ENCODE results near the gene UTP14A.

The UTP14A gene

GRCh38 chrX:129940721-129941120 lies 34.8 kb downstream of the UTP14A start:
- Histone ChIP-seq H4K20me1 (ENCODE audit: insufficient read depth, low read length) (no peaks in the 10 kb centered on the region), H3K4me3 (ENCODE audit: low read depth, low read length, poor library complexity, severe bottlenecking) (no peak overlapping the region), H3K9ac (ENCODE audit: low read length) (no peak overlapping the region), H3K4me1 (ENCODE audit: insufficient read depth, low read length, severe bottlenecking) (no peaks in the 10 kb centered on the region), H3K4me2 (ENCODE audit: low read length) (no peak overlapping the region), H3F3A (ENCODE audit: insufficient read depth, low read length) (no peaks in the 10 kb centered on the region), H3K79me2 (ENCODE audit: insufficient read depth, low read length) (no peaks in the 10 kb centered on the region), H3K27me3 (ENCODE audit: insufficient read depth, low read length) (no peaks in the 10 kb centered on the region), H3K9me2 (ENCODE audit: low read depth, low read length) (no peaks in the 10 kb centered on the region), H3K36me3 (ENCODE audit: insufficient read depth, low read length) (no peaks in the 10 kb centered on the region), H3K27ac (ENCODE audit: low read depth, low read length, poor library complexity, severe bottlenecking) (no peak overlapping the region), H3K9me3 (ENCODE audit: low read length) (no peaks in the 10 kb centered on the region), H2AFZ (ENCODE audit: low read length) (no peak overlapping the region)
- TF ChIP-seq EZH2 (IDR thresholded peaks at IDR 0.05; ENCODE audit: borderline replicate concordance, low read length), result no peak
- no peak for TF ChIP-seq CTCF (IDR thresholded peaks at IDR 0.05; ENCODE audit: low read length)

- H3K4me2 ChIP-seq (ENCODE audit: low read length), result no peak overlapping the region
- no peak overlapping the region for H3K27ac ChIP-seq (ENCODE audit: low read depth, low read length, poor library complexity, severe bottlenecking)
- no peak overlapping the region for H3K9ac ChIP-seq (ENCODE audit: low read length)
- no peaks in the 10 kb centered on the region for H3K27me3 ChIP-seq (ENCODE audit: insufficient read depth, low read length)
- TF ChIP-seq CTCF (IDR thresholded peaks at IDR 0.05; ENCODE audit: low read length), result no peak
- no peak for TF ChIP-seq EZH2 (IDR thresholded peaks at IDR 0.05; ENCODE audit: borderline replicate concordance, low read length)
- H2AFZ ChIP-seq (ENCODE audit: low read length), result no peak overlapping the region
- H3K4me1 ChIP-seq (ENCODE audit: insufficient read depth, low read length, severe bottlenecking), result no peaks in the 10 kb centered on the region
- H3F3A ChIP-seq (ENCODE audit: insufficient read depth, low read length), result no peaks in the 10 kb centered on the region
- H3K9me3 ChIP-seq (ENCODE audit: low read length), result no peaks in the 10 kb centered on the region
- H4K20me1 ChIP-seq (ENCODE audit: insufficient read depth, low read length), result no peaks in the 10 kb centered on the region
- H3K79me2 ChIP-seq (ENCODE audit: insufficient read depth, low read length), result no peaks in the 10 kb centered on the region
- H3K36me3 ChIP-seq (ENCODE audit: insufficient read depth, low read length), result no peaks in the 10 kb centered on the region
- no peak overlapping the region for H3K4me3 ChIP-seq (ENCODE audit: low read depth, low read length, poor library complexity, severe bottlenecking)
- no peaks in the 10 kb centered on the region for H3K9me2 ChIP-seq (ENCODE audit: low read depth, low read length)
These were observed 39.2 kb downstream of the UTP14A start for GRCh38 chrX:129945131-129945530.

- no peaks in the 10 kb centered on the region for H4K20me1 ChIP-seq (ENCODE audit: insufficient read depth, low read length)
- no peaks in the 10 kb centered on the region for H3K27me3 ChIP-seq (ENCODE audit: insufficient read depth, low read length)
- no peak overlapping the region for H3K27ac ChIP-seq (ENCODE audit: low read depth, low read length, poor library complexity, severe bottlenecking)
- H3K4me1 ChIP-seq (ENCODE audit: insufficient read depth, low read length, severe bottlenecking), result peaks cover 18% of the 10 kb centered on the region
- TF ChIP-seq EZH2 (IDR thresholded peaks at IDR 0.05; ENCODE audit: borderline replicate concordance, low read length), result no peak
- no peak for TF ChIP-seq CTCF (IDR thresholded peaks at IDR 0.05; ENCODE audit: low read length)
- peak overlapping the region; percentile 68 for H3K4me2 ChIP-seq (ENCODE audit: low read length)
- no peak overlapping the region for H2AFZ ChIP-seq (ENCODE audit: low read length)
- H3K4me3 ChIP-seq (ENCODE audit: low read depth, low read length, poor library complexity, severe bottlenecking), result peak overlapping the region; percentile 58
- peak overlapping the region; percentile 52; the same call in 1 of the 2 replicates for H3K9ac ChIP-seq (ENCODE audit: low read length)
- no peaks in the 10 kb centered on the region for H3K9me3 ChIP-seq (ENCODE audit: low read length)
- no peaks in the 10 kb centered on the region for H3K79me2 ChIP-seq (ENCODE audit: insufficient read depth, low read length)
- H3F3A ChIP-seq (ENCODE audit: insufficient read depth, low read length), result no peaks in the 10 kb centered on the region
- no peaks in the 10 kb centered on the region for H3K36me3 ChIP-seq (ENCODE audit: insufficient read depth, low read length)
- H3K9me2 ChIP-seq (ENCODE audit: low read depth, low read length), result no peaks in the 10 kb centered on the region
These were observed 47.3 kb downstream of the UTP14A start for GRCh38 chrX:129953334-129953648.

Measured in OCI-LY1 (cell line).